HUES6 (cell line): Measurements from ENCODE around the gene OSGIN1.

Experiments
- H3K27ac ChIP-seq: 2 replicates; pipeline ENCODE4 v1.7.0; 2013; ENCODE audit warnings: low read depth, mild to moderate bottlenecking, low read length, inconsistent platforms
- H3K27me3 ChIP-seq: 2 replicates; pipeline ENCODE4 v1.6.1; 2013; ENCODE audit warnings: low read length; ENCODE audit not compliant: control insufficient read depth, insufficient read depth
- H3K36me3 ChIP-seq: 2 replicates; pipeline ENCODE4 v1.6.1; 2013; ENCODE audit warnings: low read length; ENCODE audit not compliant: control insufficient read depth, insufficient read depth
- H3K4me1 ChIP-seq: 2 replicates; pipeline ENCODE4 v1.6.1; 2013; ENCODE audit warnings: low read length; ENCODE audit not compliant: control insufficient read depth, insufficient read depth
- H3K4me3 ChIP-seq: 2 replicates; pipeline ENCODE4 v1.5.1; 2013; ENCODE audit warnings: low read depth, low read length
- H3K9ac ChIP-seq: one replicate; pipeline ENCODE4 v1.6.1; 2013; ENCODE audit warnings: mild to moderate bottlenecking, low read length
- H3K9me3 ChIP-seq: 2 replicates; pipeline ENCODE4 v1.6.1; 2013; ENCODE audit warnings: low read depth, low read length; ENCODE audit not compliant: control insufficient read depth, insufficient read depth

Gene OSGIN1

GRCh38 chr16:83952940-83953795, at the start of gene OSGIN1:
Gene OSGIN1 (plus strand): TSS chr16:83953240. CDS start chr16:83957672, 4,432 bp downstream.
- Histone ChIP-seq H3K27me3 (peaks cover 5% of the 10 kb centered on the region; the same call in 1 of the 2 replicates), H3K9me3 (peaks cover 3% of the 10 kb centered on the region; the same call in 1 of the 2 replicates), H3K9ac (peak within 1 kb of the TSS; percentile 39), H3K4me1 (peaks cover 11% of the 10 kb centered on the region; the same call in 1 of the 2 replicates), H3K27ac (no peak within 1 kb of the TSS), H3K4me3 (peak within 1 kb of the TSS; percentile 59), H3K36me3 (no peaks in the 10 kb centered on the region)

- Histone ChIP-seq H3K27ac (no peak overlapping the region), H3K4me3 (no peak overlapping the region), H3K9me3 (no peaks in the 10 kb centered on the region), H3K9ac (no peak overlapping the region), H3K4me1 (peaks cover 13% of the 10 kb centered on the region), H3K27me3 (peaks cover 4% of the 10 kb centered on the region; the same call in 1 of the 2 replicates), H3K36me3 (peaks cover 7% of the 10 kb centered on the region)
Measured at GRCh38 chr16:83903751-83904150, 49.3 kb upstream of the OSGIN1 start.

- no peak overlapping the region for H3K27ac ChIP-seq
- no peak overlapping the region for H3K4me3 ChIP-seq
- no peaks in the 10 kb centered on the region for H3K9me3 ChIP-seq
- no peaks in the 10 kb centered on the region for H3K27me3 ChIP-seq
- peaks cover 10% of the 10 kb centered on the region for H3K36me3 ChIP-seq
- H3K4me1 ChIP-seq = peaks cover 7% of the 10 kb centered on the region
- no peak overlapping the region for H3K9ac ChIP-seq
Measured at GRCh38 chr16:83906683-83907082, 46.4 kb upstream of the OSGIN1 start.

- Histone ChIP-seq H3K9me3 (no peaks in the 10 kb centered on the region), H3K4me3 (no peak overlapping the region), H3K36me3 (peaks cover 12% of the 10 kb centered on the region), H3K9ac (no peak overlapping the region), H3K27me3 (no peaks in the 10 kb centered on the region), H3K27ac (no peak overlapping the region), H3K4me1 (peaks cover 8% of the 10 kb centered on the region)
Measured at GRCh38 chr16:83907111-83907510, 45.9 kb upstream of the OSGIN1 start.

- H3K9me3 ChIP-seq = no peaks in the 10 kb centered on the region
- no peak overlapping the region for H3K4me3 ChIP-seq
- H3K27ac ChIP-seq = no peak overlapping the region
- H3K27me3 ChIP-seq = no peaks in the 10 kb centered on the region
- peaks cover 17% of the 10 kb centered on the region for H3K36me3 ChIP-seq
- H3K4me1 ChIP-seq = peaks cover 13% of the 10 kb centered on the region
- H3K9ac ChIP-seq = no peak overlapping the region
Measured at GRCh38 chr16:83907631-83908250, 45.3 kb upstream of the OSGIN1 start.

- no peak overlapping the region for H3K27ac ChIP-seq
- H3K27me3 ChIP-seq = no peaks in the 10 kb centered on the region
- peaks cover 17% of the 10 kb centered on the region for H3K36me3 ChIP-seq
- H3K9me3 ChIP-seq = no peaks in the 10 kb centered on the region
- H3K9ac ChIP-seq = no peak overlapping the region
- H3K4me3 ChIP-seq = no peak overlapping the region
- H3K4me1 ChIP-seq = peaks cover 15% of the 10 kb centered on the region
Measured at GRCh38 chr16:83908798-83909197, 44.2 kb upstream of the OSGIN1 start.

- Histone ChIP-seq H3K36me3 (peaks cover 40% of the 10 kb centered on the region), H3K9me3 (no peaks in the 10 kb centered on the region), H3K4me3 (no peak overlapping the region), H3K27ac (no peak overlapping the region), H3K4me1 (peaks cover 15% of the 10 kb centered on the region), H3K9ac (no peak overlapping the region), H3K27me3 (no peaks in the 10 kb centered on the region)
Measured at GRCh38 chr16:83911290-83911689, 41.8 kb upstream of the OSGIN1 start.

GRCh38 chr16:83912519-83913244, 40.4 kb upstream of the OSGIN1 start:
- H3K27ac ChIP-seq = no peak overlapping the region

GRCh38 chr16:83913245-83913633, 39.8 kb upstream of the OSGIN1 start:
- H3K36me3 ChIP-seq = peaks cover 48% of the 10 kb centered on the region
- H3K27me3 ChIP-seq = no peaks in the 10 kb centered on the region
- no peak overlapping the region for H3K9ac ChIP-seq
- H3K9me3 ChIP-seq = no peaks in the 10 kb centered on the region
- no peak overlapping the region for H3K4me3 ChIP-seq
- no peak overlapping the region for H3K27ac ChIP-seq
- peaks cover 9% of the 10 kb centered on the region; the same call in 1 of the 2 replicates for H3K4me1 ChIP-seq

More at GRCh38 chr16:83912519-83913244, 40.4 kb upstream of the OSGIN1 start:
- H3K9ac ChIP-seq = no peak overlapping the region
- H3K27me3 ChIP-seq = no peaks in the 10 kb centered on the region
- peaks cover 9% of the 10 kb centered on the region for H3K4me1 ChIP-seq
- H3K9me3 ChIP-seq = no peaks in the 10 kb centered on the region
- peaks cover 43% of the 10 kb centered on the region for H3K36me3 ChIP-seq
- H3K4me3 ChIP-seq = no peak overlapping the region

- Histone ChIP-seq H3K4me1 (peaks cover 9% of the 10 kb centered on the region; the same call in 1 of the 2 replicates), H3K27me3 (no peaks in the 10 kb centered on the region), H3K36me3 (peaks cover 58% of the 10 kb centered on the region), H3K4me3 (no peak overlapping the region), H3K27ac (no peak overlapping the region), H3K9ac (no peak overlapping the region), H3K9me3 (no peaks in the 10 kb centered on the region)
Measured at GRCh38 chr16:83914091-83914710, 38.8 kb upstream of the OSGIN1 start.
